ACHN (cell line): ENCODE measurements around the gene KLF11.
"Not testable (repeated sequence)": the region's sequence is repeated elsewhere in the genome, so short reads cannot be mapped to it uniquely, and the experiment has no call there.

Source experiments
- DNase-seq: peaks from one replicate; pipeline ENCODE4 v3.0.0-alpha.2; 2015
- in situ Hi-C: cut with HindIII; loops from 2 replicates; pipeline ENCODE4 v1.10.0; 2017; ENCODE audit warnings: low sequenced_read_pairs, low pct_ligation_motif_present, low pct_unique_long_range_greater_than_20kb

Gene KLF11

GRCh38 chr2:10087360-10087759 lies 44.0 kb downstream of the KLF11 start:
- in situ Hi-C loops, result no loop called here

GRCh38 chr2:10089565-10090190 lies 46.3 kb downstream of the KLF11 start:
- no peak for DNase-seq
- in situ Hi-C loops, result no loop called here

More at GRCh38 chr2:10087360-10087759, 44.0 kb downstream of the KLF11 start:
- no peak for DNase-seq

GRCh38 chr2:10091182-10091888 lies 48.0 kb downstream of the KLF11 start:
- in situ Hi-C loops, result no loop called here
- peak; percentile 69 for DNase-seq

- DNase-seq, in situ Hi-C loops: not testable (repeated sequence)
Observed at GRCh38 chr2:10091889-10092244, 48.5 kb downstream of the KLF11 start.

GRCh38 chr2:10094271-10094814 lies 51.0 kb downstream of the KLF11 start:
- in situ Hi-C loops, result no loop called here

GRCh38 chr2:10095175-10095574 lies 51.8 kb downstream of the KLF11 start:
- in situ Hi-C loops, result no loop called here

More at GRCh38 chr2:10094271-10094814, 51.0 kb downstream of the KLF11 start:
- DNase-seq, result no peak

GRCh38 chr2:10096641-10097040 lies 53.3 kb downstream of the KLF11 start:
- no peak for DNase-seq
- in situ Hi-C loops, result no loop called here

More at GRCh38 chr2:10095175-10095574, 51.8 kb downstream of the KLF11 start:
- no peak for DNase-seq

GRCh38 chr2:10097352-10098148 lies 54.2 kb downstream of the KLF11 start:
- DNase-seq, result peak; percentile 77
- in situ Hi-C loops, result no loop called here

- in situ Hi-C loops, result loop anchor here (25.0 kb wide), 1 partner anchor 336 kb away; the partner anchor contains the start of gene ODC1
- DNase-seq, result no peak
Observed at GRCh38 chr2:10101491-10101890, 58.1 kb downstream of the KLF11 start.

- no peak for DNase-seq
- in situ Hi-C loops, result loop anchor here (25.0 kb wide), 1 partner anchor 334 kb away; the partner anchor contains the start of gene ODC1
Observed at GRCh38 chr2:10103179-10103578, 59.8 kb downstream of the KLF11 start.
